Memory B cell (primary cell): Measurements from ENCODE around the gene SLC13A3.
A peak's percentile ranks its signal among the peaks of the same experiment; 100 is the strongest.

Source experiments
- ATAC-seq: fragments of 150-1000 bp; cut with Tn5 transposase; 2 replicates; pipeline ENCODE4 v1.10.0; 2021; ENCODE audit warnings: low read depth, mild to moderate bottlenecking, moderate library complexity
- DNase-seq, 2 donors: peaks; one replicate each; pipeline ENCODE4 v3.0.0; 2022; ENCODE audit warnings: low spot score in 2 of 2
- H3K27ac Mint-ChIP-seq: one replicate; pipeline ENCODE4 v1.8.0; 2022; ENCODE audit warnings: mild to moderate bottlenecking, moderate library complexity, mixed read lengths
- H3K27me3 Mint-ChIP-seq: one replicate; pipeline ENCODE4 v1.8.0; 2022; ENCODE audit warnings: mixed read lengths
- H3K36me3 Mint-ChIP-seq: one replicate; pipeline ENCODE4 v1.8.0; 2022; ENCODE audit warnings: mild to moderate bottlenecking, mixed read lengths
- H3K4me1 Mint-ChIP-seq: one replicate; pipeline ENCODE4 v1.8.0; 2022; ENCODE audit warnings: mixed read lengths
- H3K4me3 Mint-ChIP-seq: one replicate; pipeline ENCODE4 v1.8.0; 2022; ENCODE audit warnings: mild to moderate bottlenecking, moderate library complexity, mixed read lengths
- H3K9me3 Mint-ChIP-seq: one replicate; pipeline ENCODE4 v1.8.0; 2022; ENCODE audit warnings: mixed read lengths

Gene SLC13A3

GRCh38 chr20:46651091-46651962, at the start of gene SLC13A3:
Gene SLC13A3, minus strand, starts transcription at chr20:46651459. Its CDS starts 38 bp downstream, at chr20:46651421.
- H3K4me1 Mint-ChIP-seq = no peaks in the 10 kb centered on the region
- DNase-seq (no peak), ATAC-seq (no peak)
- peaks cover 18% of the 10 kb centered on the region for H3K27me3 Mint-ChIP-seq
- peaks cover 1% of the 10 kb centered on the region for H3K9me3 Mint-ChIP-seq
- no peak within 1 kb of the TSS for H3K27ac Mint-ChIP-seq
- no peak within 1 kb of the TSS for H3K4me3 Mint-ChIP-seq
- H3K36me3 Mint-ChIP-seq = no peaks in the 10 kb centered on the region

- ATAC-seq (no peak), DNase-seq (no peak)
- Mint-ChIP-seq H3K9me3 (no peaks in the 10 kb centered on the region), H3K4me1 (no peaks in the 10 kb centered on the region), H3K27me3 (peaks cover 23% of the 10 kb centered on the region), H3K4me3 (no peak overlapping the region), H3K27ac (no peak overlapping the region), H3K36me3 (peaks cover 3% of the 10 kb centered on the region)
Measured at GRCh38 chr20:46701057-46701456, 49.8 kb upstream of the SLC13A3 start.

GRCh38 chr20:46700481-46700880, 49.2 kb upstream of the SLC13A3 start:
- no peaks in the 10 kb centered on the region for H3K9me3 Mint-ChIP-seq
- ATAC-seq = no peak
- peaks cover 23% of the 10 kb centered on the region for H3K27me3 Mint-ChIP-seq
- H3K4me3 Mint-ChIP-seq = no peak overlapping the region
- H3K36me3 Mint-ChIP-seq = peaks cover 3% of the 10 kb centered on the region
- no peak overlapping the region for H3K27ac Mint-ChIP-seq
- H3K4me1 Mint-ChIP-seq = no peaks in the 10 kb centered on the region
- no peak for DNase-seq

GRCh38 chr20:46699651-46700359, 48.5 kb upstream of the SLC13A3 start:
- no peak overlapping the region for H3K4me3 Mint-ChIP-seq
- peaks cover 3% of the 10 kb centered on the region for H3K36me3 Mint-ChIP-seq
- no peak overlapping the region for H3K27ac Mint-ChIP-seq
- H3K4me1 Mint-ChIP-seq = no peaks in the 10 kb centered on the region
- DNase-seq (no peak), ATAC-seq (no peak)
- no peaks in the 10 kb centered on the region for H3K9me3 Mint-ChIP-seq
- peaks cover 21% of the 10 kb centered on the region for H3K27me3 Mint-ChIP-seq

- no peak for ATAC-seq
- H3K36me3 Mint-ChIP-seq = peaks cover 3% of the 10 kb centered on the region
- no peaks in the 10 kb centered on the region for H3K9me3 Mint-ChIP-seq
- H3K27me3 Mint-ChIP-seq = peaks cover 16% of the 10 kb centered on the region
- H3K4me3 Mint-ChIP-seq = no peak overlapping the region
- no peak overlapping the region for H3K27ac Mint-ChIP-seq
- no peak for DNase-seq
- peaks cover 5% of the 10 kb centered on the region for H3K4me1 Mint-ChIP-seq
Measured at GRCh38 chr20:46698788-46699187, 47.5 kb upstream of the SLC13A3 start.

- Mint-ChIP-seq H3K4me3 (no peak overlapping the region), H3K9me3 (no peaks in the 10 kb centered on the region), H3K27me3 (peaks cover 13% of the 10 kb centered on the region), H3K4me1 (peaks cover 5% of the 10 kb centered on the region), H3K27ac (no peak overlapping the region), H3K36me3 (peaks cover 3% of the 10 kb centered on the region)
- ATAC-seq (no peak), DNase-seq (no peak)
Measured at GRCh38 chr20:46696791-46697279, 45.6 kb upstream of the SLC13A3 start.

- Mint-ChIP-seq H3K27me3 (peaks cover 13% of the 10 kb centered on the region), H3K36me3 (peaks cover 3% of the 10 kb centered on the region), H3K27ac (no peak overlapping the region), H3K9me3 (no peaks in the 10 kb centered on the region), H3K4me3 (no peak overlapping the region), H3K4me1 (peaks cover 5% of the 10 kb centered on the region)
- DNase-seq (no peak), ATAC-seq (no peak)
Measured at GRCh38 chr20:46695892-46696291, 44.6 kb upstream of the SLC13A3 start.

- H3K27me3 Mint-ChIP-seq = peaks cover 8% of the 10 kb centered on the region
- no peak overlapping the region for H3K4me3 Mint-ChIP-seq
- DNase-seq (no peak), ATAC-seq (no peak)
- no peak overlapping the region for H3K27ac Mint-ChIP-seq
- H3K4me1 Mint-ChIP-seq = peaks cover 10% of the 10 kb centered on the region
- H3K36me3 Mint-ChIP-seq = peaks cover 3% of the 10 kb centered on the region
- H3K9me3 Mint-ChIP-seq = no peaks in the 10 kb centered on the region
Measured at GRCh38 chr20:46694484-46694883, 43.2 kb upstream of the SLC13A3 start.

- Mint-ChIP-seq H3K9me3 (no peaks in the 10 kb centered on the region), H3K4me1 (peaks cover 29% of the 10 kb centered on the region), H3K27me3 (peaks cover under 1% of the 10 kb centered on the region), H3K36me3 (peaks cover 5% of the 10 kb centered on the region), H3K4me3 (peak overlapping the region; percentile 17), H3K27ac (no peak overlapping the region)
- DNase-seq = no peak
- no peak for ATAC-seq
Measured at GRCh38 chr20:46691196-46691595, 39.9 kb upstream of the SLC13A3 start.

- Mint-ChIP-seq H3K36me3 (peaks cover 6% of the 10 kb centered on the region), H3K27me3 (no peaks in the 10 kb centered on the region), H3K4me3 (peak overlapping the region; percentile 65), H3K4me1 (peaks cover 29% of the 10 kb centered on the region), H3K9me3 (no peaks in the 10 kb centered on the region), H3K27ac (peak overlapping the region; percentile 90)
- DNase-seq (no peak), ATAC-seq (no peak)
Measured at GRCh38 chr20:46690219-46691106, 39.2 kb upstream of the SLC13A3 start.

- ATAC-seq (no peak), DNase-seq (no peak)
- H3K27ac Mint-ChIP-seq = peak overlapping the region; percentile 90
- peaks cover 32% of the 10 kb centered on the region for H3K4me1 Mint-ChIP-seq
- H3K4me3 Mint-ChIP-seq = peak overlapping the region; percentile 97
- H3K36me3 Mint-ChIP-seq = peaks cover 10% of the 10 kb centered on the region
- H3K9me3 Mint-ChIP-seq = no peaks in the 10 kb centered on the region
- no peaks in the 10 kb centered on the region for H3K27me3 Mint-ChIP-seq
Measured at GRCh38 chr20:46689754-46690085, 38.5 kb upstream of the SLC13A3 start.

GRCh38 chr20:46689082-46689753, 38.0 kb upstream of the SLC13A3 start, which contains the start of gene TP53RK:
Gene TP53RK, minus strand, starts transcription at chr20:46689444. Its CDS starts 30 bp downstream, at chr20:46689414.
- H3K27ac Mint-ChIP-seq = peak within 1 kb of the TSS; percentile 90
- ATAC-seq (peak; percentile 92), DNase-seq (peak; percentile 88 to 90)
- H3K27me3 Mint-ChIP-seq = no peaks in the 10 kb centered on the region
- peaks cover 10% of the 10 kb centered on the region for H3K36me3 Mint-ChIP-seq
- H3K4me3 Mint-ChIP-seq = peak within 1 kb of the TSS; percentile 97
- H3K4me1 Mint-ChIP-seq = peaks cover 27% of the 10 kb centered on the region
- H3K9me3 Mint-ChIP-seq = no peaks in the 10 kb centered on the region
